A204.1 (cell line): ENCODE data around the gene FKBP7.
"Not testable (repeated sequence)": the region's sequence is repeated elsewhere in the genome, so short reads cannot be mapped to it uniquely, and the experiment has no call there.

ENCODE experiments used
- FAIRE-seq: peaks from 2 replicates; lab custom pipeline; 2012; peaks lifted over from hg19 to GRCh38; lab: Jason Lieb, UNC

The FKBP7 gene

GRCh38 chr2:178478439-178479274, at the start of gene FKBP7:
TSS of gene FKBP7 (minus strand) at chr2:178478600. CDS start at chr2:178478499, 101 bp downstream.
- FAIRE-seq: peak; percentile 16

GRCh38 chr2:178527592-178527991, 49.2 kb upstream of the FKBP7 start:
- no peak for FAIRE-seq

- no peak for FAIRE-seq
Measured at GRCh38 chr2:178526256-178526655, 47.9 kb upstream of the FKBP7 start.

GRCh38 chr2:178525460-178525859, 47.1 kb upstream of the FKBP7 start:
- FAIRE-seq: not testable (repeated sequence)

- not testable (repeated sequence) for FAIRE-seq
Measured at GRCh38 chr2:178525010-178525409, 46.6 kb upstream of the FKBP7 start.

- no peak for FAIRE-seq
Measured at GRCh38 chr2:178523596-178524134, 45.3 kb upstream of the FKBP7 start.

GRCh38 chr2:178522950-178523595, 44.7 kb upstream of the FKBP7 start:
- FAIRE-seq: peak; percentile 72

- no peak for FAIRE-seq
Measured at GRCh38 chr2:178521304-178522150, 43.1 kb upstream of the FKBP7 start.

- FAIRE-seq: no peak
Measured at GRCh38 chr2:178517496-178517895, 39.1 kb upstream of the FKBP7 start.

GRCh38 chr2:178514664-178515063, 36.3 kb upstream of the FKBP7 start:
- FAIRE-seq: no peak

GRCh38 chr2:178513876-178514275, 35.5 kb upstream of the FKBP7 start:
- no peak for FAIRE-seq

- no peak for FAIRE-seq
Measured at GRCh38 chr2:178512484-178512883, 34.1 kb upstream of the FKBP7 start.

GRCh38 chr2:178510384-178510783, 32.0 kb upstream of the FKBP7 start:
- FAIRE-seq: no peak

- FAIRE-seq: no peak
Measured at GRCh38 chr2:178508646-178509045, 30.2 kb upstream of the FKBP7 start.

- no peak for FAIRE-seq
Measured at GRCh38 chr2:178506949-178507348, 28.5 kb upstream of the FKBP7 start.

GRCh38 chr2:178506524-178506923, 28.1 kb upstream of the FKBP7 start:
- no peak for FAIRE-seq

- FAIRE-seq: no peak
Measured at GRCh38 chr2:178506101-178506500, 27.7 kb upstream of the FKBP7 start.

GRCh38 chr2:178502751-178503150, 24.4 kb upstream of the FKBP7 start:
- no peak for FAIRE-seq

GRCh38 chr2:178499640-178500039, 21.2 kb upstream of the FKBP7 start:
- no peak for FAIRE-seq

- FAIRE-seq: no peak
Measured at GRCh38 chr2:178498137-178498536, 19.7 kb upstream of the FKBP7 start.

- no peak for FAIRE-seq
Measured at GRCh38 chr2:178496049-178496448, 17.6 kb upstream of the FKBP7 start.

- FAIRE-seq: no peak
Measured at GRCh38 chr2:178491612-178492011, 13.2 kb upstream of the FKBP7 start.
